Measurements from ENCODE around the gene RORC.

DNA sequence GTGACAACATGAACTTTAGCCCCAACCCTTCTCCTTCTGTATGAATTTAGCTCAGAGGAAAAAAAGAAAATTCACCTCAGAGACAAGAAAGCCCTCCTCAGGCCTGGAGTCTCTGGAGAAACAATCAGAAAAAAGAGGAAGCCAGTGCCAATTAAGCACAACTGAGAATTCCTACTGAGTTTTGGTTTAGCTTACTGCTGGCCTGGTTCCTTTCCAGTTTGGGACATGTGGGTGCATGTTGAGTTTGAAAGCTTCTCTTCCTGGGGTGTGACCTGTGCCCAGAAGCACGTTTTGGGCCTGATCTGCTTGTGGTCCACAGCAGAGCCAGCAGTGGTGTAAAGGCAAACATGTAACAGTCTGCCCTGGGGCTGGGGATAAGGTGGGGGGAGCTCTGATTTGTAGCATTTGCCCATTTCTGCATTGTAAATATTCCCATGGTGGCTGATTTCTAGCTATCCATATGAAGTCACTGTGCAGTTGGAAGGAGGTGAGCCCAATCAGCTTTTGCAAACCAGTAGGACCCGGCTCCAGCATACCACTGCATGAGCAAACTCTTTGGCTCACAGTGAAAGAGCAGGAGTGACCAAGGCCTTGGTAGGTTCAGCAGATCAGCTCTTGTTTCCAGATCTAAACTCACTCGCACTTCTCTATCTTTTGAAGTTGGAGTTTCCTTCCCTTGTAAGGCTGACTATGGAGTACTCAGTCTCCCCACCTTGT is 26.6 kb upstream of the RORC start:
- TF ChIP-seq, protein P1, sequence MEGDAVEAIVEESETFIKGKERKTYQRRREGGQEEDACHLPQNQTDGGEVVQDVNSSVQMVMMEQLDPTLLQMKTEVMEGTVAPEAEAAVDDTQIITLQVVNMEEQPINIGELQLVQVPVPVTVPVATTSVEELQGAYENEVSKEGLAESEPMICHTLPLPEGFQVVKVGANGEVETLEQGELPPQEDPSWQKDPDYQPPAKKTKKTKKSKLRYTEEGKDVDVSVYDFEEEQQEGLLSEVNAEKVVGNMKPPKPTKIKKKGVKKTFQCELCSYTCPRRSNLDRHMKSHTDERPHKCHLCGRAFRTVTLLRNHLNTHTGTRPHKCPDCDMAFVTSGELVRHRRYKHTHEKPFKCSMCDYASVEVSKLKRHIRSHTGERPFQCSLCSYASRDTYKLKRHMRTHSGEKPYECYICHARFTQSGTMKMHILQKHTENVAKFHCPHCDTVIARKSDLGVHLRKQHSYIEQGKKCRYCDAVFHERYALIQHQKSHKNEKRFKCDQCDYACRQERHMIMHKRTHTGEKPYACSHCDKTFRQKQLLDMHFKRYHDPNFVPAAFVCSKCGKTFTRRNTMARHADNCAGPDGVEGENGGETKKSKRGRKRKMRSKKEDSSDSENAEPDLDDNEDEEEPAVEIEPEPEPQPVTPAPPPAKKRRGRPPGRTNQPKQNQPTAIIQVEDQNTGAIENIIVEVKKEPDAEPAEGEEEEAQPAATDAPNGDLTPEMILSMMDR (IDR thresholded peaks at IDR 0.05) = no peak
- TF ChIP-seq POLR2A (IDR thresholded peaks at IDR 0.05) = no peak

Data from testis (tissue), 2 donors.